ENCODE results near the gene HADH.

Gene HADH

DNA sequence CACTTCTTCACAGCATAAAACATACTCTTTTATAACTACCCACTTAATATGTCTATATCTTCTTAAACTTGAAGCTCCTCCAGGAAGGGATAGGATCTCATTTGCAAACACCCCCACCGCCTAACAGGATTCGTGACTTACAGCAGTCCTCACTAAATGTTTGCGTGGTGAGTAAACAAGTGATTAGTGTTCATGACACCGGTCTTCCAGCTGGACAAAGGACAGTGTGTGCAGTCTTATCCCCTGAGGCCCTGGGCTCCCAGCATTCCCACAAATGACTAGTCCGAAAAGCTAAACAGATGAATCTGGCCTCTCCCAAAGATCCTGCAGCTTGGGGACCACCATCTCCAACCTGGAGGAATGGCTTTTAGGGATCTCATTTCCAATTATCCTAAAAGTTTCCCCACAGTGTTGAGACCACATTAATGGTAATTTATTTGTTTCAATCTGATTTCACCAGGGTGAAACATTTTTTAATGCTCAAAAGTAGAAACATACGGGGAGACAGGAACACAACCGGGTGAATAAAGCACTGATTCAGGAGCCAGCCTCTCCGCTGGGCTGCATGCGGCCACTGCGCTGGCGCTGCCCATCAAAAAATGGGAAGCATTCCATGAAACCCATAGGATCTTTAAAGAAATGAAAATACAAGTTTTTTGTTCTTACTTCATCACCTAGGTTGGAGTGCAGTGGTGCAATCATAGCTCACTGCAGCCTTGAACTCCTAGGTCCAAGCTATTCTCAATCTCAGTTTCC, 69.2 kb downstream of the HADH start:
- DNase-seq (no peak), ATAC-seq (no peak)

DNA sequence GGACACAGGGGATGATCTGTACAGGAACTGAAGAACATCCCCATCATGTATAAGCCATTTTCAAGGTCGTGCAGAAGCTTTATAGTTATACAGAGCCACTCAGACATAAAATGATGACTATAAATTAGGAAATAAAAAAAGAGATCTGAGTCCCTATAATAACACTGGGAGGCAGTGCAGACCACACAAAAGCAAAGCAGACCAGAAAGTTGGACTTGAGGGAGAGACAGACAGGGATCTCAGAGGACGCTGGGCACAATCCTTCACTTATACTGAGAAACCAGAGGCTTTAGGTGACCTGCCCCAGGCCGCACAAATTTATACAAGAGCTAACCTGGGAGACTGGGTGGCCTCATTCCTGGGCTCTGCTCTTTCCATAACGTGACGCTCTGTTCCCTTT, 70.5 kb downstream of the HADH start:
- ATAC-seq (no peak), DNase-seq (no peak)

DNA sequence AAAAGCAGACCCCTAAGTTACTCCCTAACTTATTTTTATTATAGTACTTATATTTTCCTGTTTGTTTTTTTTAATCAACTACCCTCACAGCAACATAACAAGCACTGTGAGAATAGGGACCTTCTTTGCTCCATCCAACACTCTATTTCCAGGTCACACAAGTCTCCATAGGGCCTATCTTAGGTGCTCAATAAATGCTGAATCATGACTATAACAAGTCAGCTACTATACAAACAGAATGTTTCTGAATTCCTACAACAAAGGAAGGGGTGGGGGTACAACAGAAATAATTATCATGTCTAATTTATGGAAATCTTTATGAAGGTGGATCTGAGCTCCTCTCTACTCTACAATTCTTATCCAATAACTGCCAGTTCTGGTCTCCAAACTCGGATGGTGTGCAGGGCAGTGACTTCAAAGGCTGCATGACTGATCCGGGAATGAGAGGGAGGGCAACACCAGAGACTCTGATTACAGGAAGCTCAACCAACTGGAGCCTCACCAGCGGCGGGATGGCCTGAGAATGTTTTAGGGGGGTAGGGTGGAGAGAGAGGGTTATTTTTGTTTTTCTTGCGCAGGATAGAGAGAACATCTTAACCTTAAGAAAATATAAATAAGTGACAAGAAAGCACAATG, 71.1 kb downstream of the HADH start:
- DNase-seq (no peak), ATAC-seq (no peak)

DNA sequence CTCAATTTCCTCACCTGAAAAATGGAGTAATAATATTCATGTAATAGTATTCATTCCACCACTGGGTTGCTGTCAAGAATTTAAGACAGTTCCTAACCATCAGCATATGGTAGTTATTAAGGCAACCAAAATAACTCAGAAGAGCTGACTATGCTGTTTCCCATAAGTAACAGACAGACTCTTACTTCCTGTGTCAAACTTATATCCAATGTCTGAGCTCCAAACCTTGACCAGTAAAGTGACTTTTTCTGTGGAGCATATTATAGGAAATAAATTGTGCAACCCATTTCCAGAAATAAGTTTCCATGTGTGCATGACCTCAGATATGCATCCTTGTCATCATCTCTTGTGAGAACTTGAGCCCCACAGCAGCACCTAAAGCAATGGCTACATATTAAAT, 78.8 kb downstream of the HADH start:
- ATAC-seq (no peak), DNase-seq (no peak)

DNA sequence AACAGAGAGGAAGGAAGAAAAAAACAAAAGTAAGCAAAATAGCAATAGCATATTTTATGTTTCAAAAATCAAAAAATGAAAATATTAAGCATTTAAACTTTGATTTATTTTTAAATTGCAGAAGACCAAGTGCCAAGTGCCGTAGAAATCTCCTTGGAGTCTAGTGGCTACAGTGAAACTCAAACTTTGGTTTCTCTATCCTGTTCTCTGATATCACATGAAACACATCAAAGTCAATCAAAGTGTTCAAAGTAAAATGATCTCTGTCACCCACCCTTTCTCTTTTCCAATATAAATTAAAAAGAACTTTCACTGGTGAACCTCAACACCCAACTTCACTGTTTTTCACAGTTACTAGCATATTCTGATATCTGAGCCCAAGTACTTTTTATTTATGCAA, 81.1 kb downstream of the HADH start:
- no peak for ATAC-seq
- no peak for DNase-seq

DNA sequence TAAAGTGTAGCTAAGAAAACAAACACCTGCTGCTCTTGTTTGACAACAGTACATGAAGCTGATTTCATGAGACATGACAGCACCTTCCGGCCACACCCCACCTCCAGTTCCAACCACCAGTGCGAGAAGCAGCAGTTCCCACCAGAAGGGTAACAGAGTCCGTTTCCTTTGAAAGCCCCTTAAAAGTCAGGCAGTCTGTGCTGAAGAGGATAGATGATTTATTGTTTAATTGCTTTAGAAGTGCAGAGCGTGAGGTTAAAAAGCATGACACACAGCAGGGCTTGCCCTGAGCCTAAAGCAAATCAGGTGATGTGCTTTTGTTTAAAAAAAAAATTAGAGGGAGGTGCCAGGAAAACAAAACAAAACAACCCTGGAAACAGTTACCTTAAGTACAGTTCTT, 82.6 kb downstream of the HADH start:
- ATAC-seq, result peak; percentile 87
- peak; percentile 59 for DNase-seq

DNA sequence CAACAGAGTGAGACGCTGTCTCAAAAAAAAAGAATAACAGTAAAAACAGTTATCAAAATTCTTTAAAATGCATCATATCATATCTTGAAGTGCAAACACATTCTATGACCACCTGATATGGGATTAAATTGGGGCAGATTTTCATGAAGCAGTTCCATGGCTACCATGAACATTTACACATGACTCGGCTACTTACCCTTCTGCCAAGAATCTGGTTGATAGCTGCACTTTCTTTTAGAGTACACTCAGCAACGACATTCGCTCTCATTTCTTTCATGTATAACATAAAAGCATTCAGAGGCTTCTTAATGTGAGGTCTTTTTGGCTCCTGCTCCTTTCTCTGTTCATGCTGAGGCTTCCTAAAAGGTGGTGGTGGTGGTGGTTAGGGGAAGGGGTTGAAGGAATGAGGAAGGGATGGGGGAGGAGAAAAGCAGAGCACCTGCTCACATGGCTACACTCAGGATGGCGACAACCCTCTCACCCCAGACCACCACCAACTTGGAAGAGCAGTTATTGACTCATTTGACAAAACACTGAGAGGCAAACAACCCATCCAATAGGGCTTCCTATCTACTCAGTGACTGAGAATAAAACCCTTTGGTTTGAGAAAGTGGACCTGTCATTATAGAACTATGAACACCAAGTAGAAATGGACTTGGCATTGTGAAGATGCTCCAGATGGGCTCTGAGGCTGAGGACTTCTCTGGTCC, 88.5 kb downstream of the HADH start:
- DNase-seq, result no peak
- ATAC-seq, result no peak

DNA sequence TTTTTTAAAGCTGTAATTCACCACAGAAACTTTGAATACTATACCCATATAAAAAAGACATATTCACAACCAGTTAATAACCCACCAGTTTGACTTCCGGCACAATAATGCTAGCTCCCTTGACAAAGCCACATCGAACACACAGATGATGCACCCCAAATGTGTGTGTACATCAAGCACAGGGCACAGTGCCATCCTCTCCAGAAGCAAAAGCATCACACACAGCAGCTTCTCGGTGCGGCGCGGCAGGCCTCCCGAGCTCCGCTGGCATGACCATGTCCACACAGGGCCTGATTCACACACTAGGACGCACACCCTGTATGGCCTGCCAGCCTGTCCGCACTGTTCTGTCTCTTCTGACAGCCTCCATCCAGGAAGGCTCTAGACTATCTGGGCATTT, 91.1 kb downstream of the HADH start:
- DNase-seq (peak; percentile 44), ATAC-seq (peak; percentile 67)

DNA sequence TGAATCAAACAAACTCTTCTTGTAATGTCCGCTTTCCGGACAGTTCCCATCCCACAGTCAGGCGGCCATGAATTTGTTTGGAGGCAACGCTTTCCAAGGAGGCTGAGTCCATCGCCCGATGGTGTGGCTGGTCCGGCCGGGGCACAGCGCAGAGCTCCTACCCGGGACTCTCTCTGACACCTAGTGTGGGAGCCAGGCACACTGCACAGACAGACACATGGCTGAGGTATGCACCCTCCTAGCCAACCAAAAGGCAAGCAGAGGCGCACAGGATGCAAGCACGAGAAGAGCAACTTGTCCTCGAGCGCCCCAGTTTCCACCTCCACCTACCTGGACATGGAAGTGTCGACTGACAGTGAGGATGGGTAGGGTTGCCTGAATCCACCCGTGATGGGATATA, 91.6 kb downstream of the HADH start:
- ATAC-seq (peak; percentile 53), DNase-seq (no peak)
